Heart left ventricle (tissue), 13 donors: ENCODE data around the gene G6PC3.

Experiments used
- CTCF ChIP-seq, 12 donors: fragments of 200-600 bp; sonication (generic) in 4 of 12; IDR thresholded peaks; one replicate each; pipeline versions ENCODE4 v1.5.0 to v1.8.0; 2018 to 2022; ENCODE audit warnings: antibody characterized with exemption in 12 of 12, mild to moderate bottlenecking in 5 of 12
- POLR2A ChIP-seq, 2 donors: fragments of 450-650 bp; IDR thresholded peaks; one replicate each; pipeline ENCODE4 v1.6.1; 2017; ENCODE audit warnings: antibody characterized with exemption in 2 of 2, mild to moderate bottlenecking in 2 of 2, moderate library complexity in 2 of 2
- donor health status: ischemic (EF 13 %, LVEDD 7.1; RV severe dilation, severe dysfunction).
- donor health status: DM: no; HTN: yes; CAD: no.
- donor health status: DM: no; HTN: no; CAD: no.
- donor health status: ischemic (EF 25% LVEDD 6.9; RV normal size, moderate dysfunction).
- donor health status: ischemic (EF 25% LVEDD 5.7; RV mildly dilated, moderate dysfunction).
- donor health status: ischemic (EF 35%, LVEDD 5.7; RV mildly dilated, moderate dysfunction).
- donor health status: nonischemic (EF 11% LVEDD 7.7; RV severe dilation, severe dysfunction).
- donor health status: DM: yes; HTN: yes; CAD: no.
- donor health status: PGD.
- donor health status: ischemic (EF 29% LVEDD 5.4; RV normal size, mild dysfunction).
- donor health status: nonischemic (EF 23%, LVEDD 6.1; RV moderate dilation, normal function).

GRCh38 chr17:44070455-44071197, at the start of gene G6PC3:
- TF ChIP-seq CTCF (IDR thresholded peaks at IDR 0.05) = peak in 2 of 12 donors; percentile 27 to 38
- peak in 1 of 2 donors; percentile 67 for TF ChIP-seq POLR2A (IDR thresholded peaks at IDR 0.05)
